ENCODE data around the gene R3HDM2.

The R3HDM2 gene

GRCh38 chr12:57240066-57240921 is 190.5 kb downstream of the R3HDM2 start:
- DNase-seq (ENCODE audit: low spot score) = peak; percentile 62

GRCh38 chr12:57239587-57240065 is 191.2 kb downstream of the R3HDM2 start:
- DNase-seq (ENCODE audit: low spot score) = no peak

- peak; percentile 95 for DNase-seq (ENCODE audit: low spot score)
These were observed 191.8 kb downstream of the R3HDM2 start for GRCh38 chr12:57238854-57239554.

- DNase-seq (ENCODE audit: low spot score) = no peak
These were observed 192.7 kb downstream of the R3HDM2 start for GRCh38 chr12:57237932-57238853.

- no peak for DNase-seq (ENCODE audit: low spot score)
These were observed 193.3 kb downstream of the R3HDM2 start for GRCh38 chr12:57237596-57237931.

GRCh38 chr12:57236925-57237595 is 193.8 kb downstream of the R3HDM2 start:
- no peak for DNase-seq (ENCODE audit: low spot score)

- no peak for DNase-seq (ENCODE audit: low spot score)
These were observed 194.5 kb downstream of the R3HDM2 start for GRCh38 chr12:57236201-57236924.

GRCh38 chr12:57235728-57236131 is 195.1 kb downstream of the R3HDM2 start:
- DNase-seq (ENCODE audit: low spot score) = no peak

GRCh38 chr12:57235017-57235727 is 195.7 kb downstream of the R3HDM2 start:
- DNase-seq (ENCODE audit: low spot score) = no peak

- no peak for DNase-seq (ENCODE audit: low spot score)
These were observed 196.2 kb downstream of the R3HDM2 start for GRCh38 chr12:57234571-57235016.

GRCh38 chr12:57234233-57234570 is 196.6 kb downstream of the R3HDM2 start:
- no peak for DNase-seq (ENCODE audit: low spot score)

- DNase-seq (ENCODE audit: low spot score) = no peak
These were observed 197.2 kb downstream of the R3HDM2 start for GRCh38 chr12:57233357-57234232.

GRCh38 chr12:57232156-57232756 is 198.6 kb downstream of the R3HDM2 start:
- DNase-seq (ENCODE audit: low spot score) = no peak

- DNase-seq (ENCODE audit: low spot score) = no peak
These were observed 199.4 kb downstream of the R3HDM2 start for GRCh38 chr12:57231276-57232021.

- no peak for DNase-seq (ENCODE audit: low spot score)
These were observed 200.3 kb downstream of the R3HDM2 start for GRCh38 chr12:57230381-57231155.

GRCh38 chr12:57229634-57230380 is 201.0 kb downstream of the R3HDM2 start, which contains the start of gene SHMT2:
TSS of gene SHMT2 (plus strand) at chr12:57229711. CDS start at chr12:57229779, 68 bp downstream.
- peak; percentile 100 for DNase-seq (ENCODE audit: low spot score)
